ENCODE results near the gene INSYN2B.
A peak's percentile ranks its signal among the peaks of the same experiment; 100 is the strongest.

Gene INSYN2B

GRCh38 chr5:169889572-169889971 is 90.7 kb downstream of the INSYN2B start:
- no peak for DNase-seq (ENCODE audit: low spot score)

GRCh38 chr5:169886677-169887076 is 93.6 kb downstream of the INSYN2B start:
- DNase-seq (ENCODE audit: low spot score) = no peak

GRCh38 chr5:169886033-169886432 is 94.3 kb downstream of the INSYN2B start:
- DNase-seq (ENCODE audit: low spot score) = no peak

- DNase-seq (ENCODE audit: low spot score) = no peak
Observed at GRCh38 chr5:169881702-169882303, 98.5 kb downstream of the INSYN2B start.

GRCh38 chr5:169880785-169881184 is 99.5 kb downstream of the INSYN2B start:
- DNase-seq (ENCODE audit: low spot score) = no peak

- no peak for DNase-seq (ENCODE audit: low spot score)
Observed at GRCh38 chr5:169880012-169880663, 100.2 kb downstream of the INSYN2B start.

GRCh38 chr5:169876386-169876785 is 103.9 kb downstream of the INSYN2B start:
- peak; percentile 49 for DNase-seq (ENCODE audit: low spot score)

- no peak for DNase-seq (ENCODE audit: low spot score)
Observed at GRCh38 chr5:169875731-169876130, 104.6 kb downstream of the INSYN2B start.

GRCh38 chr5:169875091-169875728 is 105.1 kb downstream of the INSYN2B start:
- no peak for DNase-seq (ENCODE audit: low spot score)

- DNase-seq (ENCODE audit: low spot score) = no peak
Observed at GRCh38 chr5:169874621-169875020, 105.7 kb downstream of the INSYN2B start.

- DNase-seq (ENCODE audit: low spot score) = no peak
Observed at GRCh38 chr5:169873642-169874041, 106.7 kb downstream of the INSYN2B start.

- DNase-seq (ENCODE audit: low spot score) = no peak
Observed at GRCh38 chr5:169871826-169872490, 108.3 kb downstream of the INSYN2B start.

- no peak for DNase-seq (ENCODE audit: low spot score)
Observed at GRCh38 chr5:169870211-169870610, 110.1 kb downstream of the INSYN2B start.

- DNase-seq (ENCODE audit: low spot score) = no peak
Observed at GRCh38 chr5:169869066-169869465, 111.2 kb downstream of the INSYN2B start.

- DNase-seq (ENCODE audit: low spot score) = no peak
Observed at GRCh38 chr5:169867347-169867746, 112.9 kb downstream of the INSYN2B start.

- DNase-seq (ENCODE audit: low spot score) = no peak
Observed at GRCh38 chr5:169864483-169864882, 115.8 kb downstream of the INSYN2B start.

- DNase-seq (ENCODE audit: low spot score) = no peak
Observed at GRCh38 chr5:169862391-169862811, 117.9 kb downstream of the INSYN2B start.

GRCh38 chr5:169861934-169862333 is 118.4 kb downstream of the INSYN2B start:
- DNase-seq (ENCODE audit: low spot score) = no peak

GRCh38 chr5:169861433-169861832 is 118.9 kb downstream of the INSYN2B start:
- DNase-seq (ENCODE audit: low spot score) = no peak

GRCh38 chr5:169860585-169860984 is 119.7 kb downstream of the INSYN2B start:
- no peak for DNase-seq (ENCODE audit: low spot score)

GRCh38 chr5:169856571-169856970 is 123.7 kb downstream of the INSYN2B start:
- peak; percentile 34 for DNase-seq (ENCODE audit: low spot score)

GRCh38 chr5:169851321-169851850 is 128.9 kb downstream of the INSYN2B start:
- DNase-seq (ENCODE audit: low spot score) = no peak

GRCh38 chr5:169850409-169850808 is 129.9 kb downstream of the INSYN2B start:
- DNase-seq (ENCODE audit: low spot score) = no peak
